Duodenal mucosa (tissue), 2 donors: ENCODE data around the gene GCKR.

Source experiments
- H3K27ac ChIP-seq: one replicate; pipeline ENCODE4 v1.7.0; 2013; ENCODE audit warnings: low read depth, low read length
- H3K27me3 ChIP-seq, 2 donors: one replicate each; pipeline ENCODE4 v1.7.0; 2013; ENCODE audit warnings: low read length in 2 of 2, control low read depth in 1 of 2; ENCODE audit not compliant: insufficient read depth in 2 of 2, control insufficient read depth in 1 of 2
- H3K36me3 ChIP-seq, 2 donors: one replicate each; pipeline ENCODE4 v1.7.0; 2013; ENCODE audit warnings: low read length in 2 of 2, control low read depth in 1 of 2; ENCODE audit not compliant: insufficient read depth in 2 of 2, control insufficient read depth in 1 of 2
- H3K4me1 ChIP-seq, 2 donors: one replicate each; pipeline ENCODE4 v1.7.0; 2013; ENCODE audit warnings: low read length in 2 of 2, control low read depth in 1 of 2; ENCODE audit not compliant: insufficient read depth in 2 of 2, control insufficient read depth in 1 of 2
- H3K4me3 ChIP-seq, 2 donors: one replicate each; pipeline ENCODE4 v1.7.0; 2013; ENCODE audit warnings: low read length in 2 of 2, low read depth in 1 of 2
- H3K9ac ChIP-seq, 2 donors: one replicate each; pipeline ENCODE4 v1.7.0; 2013; ENCODE audit warnings: low read length in 2 of 2, low read depth in 1 of 2
- H3K9me3 ChIP-seq, 2 donors: one replicate each; pipeline ENCODE4 v1.7.0; 2013; ENCODE audit warnings: low read length in 2 of 2, control low read depth in 1 of 2; ENCODE audit not compliant: control insufficient read depth in 1 of 2

The GCKR gene

GRCh38 chr2:27492557-27492956 lies 4.1 kb upstream of the GCKR start:
- H3K27me3 ChIP-seq: peaks cover 17 to 21% of the 10 kb centered on the region in 2 donors
- H3K9ac ChIP-seq: no peak overlapping the region
- H3K4me3 ChIP-seq: no peak overlapping the region
- no peaks in the 10 kb centered on the region for H3K9me3 ChIP-seq
- peaks cover 31 to 38% of the 10 kb centered on the region in 2 donors for H3K4me1 ChIP-seq
- no peak overlapping the region for H3K27ac ChIP-seq
- no peaks in the 10 kb centered on the region for H3K36me3 ChIP-seq

GRCh38 chr2:27493948-27494283 lies 2.7 kb upstream of the GCKR start:
- no peaks in the 10 kb centered on the region for H3K9me3 ChIP-seq
- no peaks in the 10 kb centered on the region for H3K36me3 ChIP-seq
- no peak overlapping the region for H3K27ac ChIP-seq
- H3K4me1 ChIP-seq: peaks cover 28 to 33% of the 10 kb centered on the region in 2 donors
- H3K4me3 ChIP-seq: no peak overlapping the region
- H3K27me3 ChIP-seq: peaks cover 17 to 21% of the 10 kb centered on the region in 2 donors
- H3K9ac ChIP-seq: no peak overlapping the region

- Histone ChIP-seq H3K36me3 (no peaks in the 10 kb centered on the region), H3K4me3 (peak overlapping the region; percentile 60 to 63), H3K27me3 (peaks cover 17 to 21% of the 10 kb centered on the region in 2 donors), H3K27ac (no peak overlapping the region), H3K4me1 (peaks cover 23 to 28% of the 10 kb centered on the region in 2 donors), H3K9me3 (no peaks in the 10 kb centered on the region), H3K9ac (peak overlapping the region in 1 of 2 donors; percentile 29)
These were observed 2.2 kb upstream of the GCKR start for GRCh38 chr2:27494284-27494943.

- Histone ChIP-seq H3K4me1 (peaks cover 21 to 25% of the 10 kb centered on the region in 2 donors), H3K4me3 (peak within 1 kb of the TSS; percentile 60 to 63), H3K27ac (no peak within 1 kb of the TSS), H3K9me3 (no peaks in the 10 kb centered on the region), H3K36me3 (no peaks in the 10 kb centered on the region), H3K9ac (peak within 1 kb of the TSS in 1 of 2 donors; percentile 29), H3K27me3 (peaks cover 17 to 21% of the 10 kb centered on the region in 2 donors)
These were observed 1.6 kb upstream of the GCKR start, which contains the start of gene FNDC4 for GRCh38 chr2:27494944-27495554. FNDC4 (minus strand) TSS chr2:27495200; CDS start chr2:27494679, 521 bp downstream.

GRCh38 chr2:27495840-27496356 lies 741 bp upstream of the GCKR start:
- Histone ChIP-seq H3K9me3 (no peaks in the 10 kb centered on the region), H3K4me1 (peaks cover 19 to 22% of the 10 kb centered on the region in 2 donors), H3K9ac (no peak overlapping the region), H3K4me3 (no peak overlapping the region), H3K36me3 (no peaks in the 10 kb centered on the region), H3K27ac (no peak overlapping the region), H3K27me3 (peaks cover 17 to 21% of the 10 kb centered on the region in 2 donors)

- Histone ChIP-seq H3K4me3 (no peak overlapping the region), H3K9ac (no peak overlapping the region), H3K9me3 (no peaks in the 10 kb centered on the region), H3K4me1 (peaks cover 19 to 22% of the 10 kb centered on the region in 2 donors), H3K27me3 (peaks cover 17 to 21% of the 10 kb centered on the region in 2 donors), H3K36me3 (no peaks in the 10 kb centered on the region), H3K27ac (no peak overlapping the region)
These were observed 619 bp downstream of the GCKR start for GRCh38 chr2:27497288-27497627.

GRCh38 chr2:27498975-27499374 lies 2.3 kb downstream of the GCKR start:
- Histone ChIP-seq H3K27me3 (peaks cover 14 to 18% of the 10 kb centered on the region in 2 donors), H3K9me3 (no peaks in the 10 kb centered on the region), H3K36me3 (no peaks in the 10 kb centered on the region), H3K4me1 (peaks cover 19 to 22% of the 10 kb centered on the region in 2 donors), H3K27ac (no peak overlapping the region), H3K4me3 (no peak overlapping the region), H3K9ac (no peak overlapping the region)

GRCh38 chr2:27501042-27501441 lies 4.4 kb downstream of the GCKR start:
- H3K27me3 ChIP-seq: peaks cover 0 to 4% of the 10 kb centered on the region in 2 donors
- no peaks in the 10 kb centered on the region for H3K36me3 ChIP-seq
- no peak overlapping the region for H3K9ac ChIP-seq
- no peak overlapping the region for H3K27ac ChIP-seq
- H3K9me3 ChIP-seq: no peaks in the 10 kb centered on the region
- H3K4me1 ChIP-seq: peaks cover 12 to 13% of the 10 kb centered on the region in 2 donors
- H3K4me3 ChIP-seq: no peak overlapping the region

- no peaks in the 10 kb centered on the region for H3K27me3 ChIP-seq
- no peaks in the 10 kb centered on the region for H3K36me3 ChIP-seq
- no peaks in the 10 kb centered on the region for H3K9me3 ChIP-seq
- H3K4me1 ChIP-seq: peaks cover 1 to 2% of the 10 kb centered on the region in 2 donors
- no peak overlapping the region for H3K27ac ChIP-seq
- no peak overlapping the region for H3K4me3 ChIP-seq
- H3K9ac ChIP-seq: no peak overlapping the region
These were observed 5.5 kb downstream of the GCKR start for GRCh38 chr2:27502142-27502541.

GRCh38 chr2:27506587-27506986 lies 9.9 kb downstream of the GCKR start:
- Histone ChIP-seq H3K4me1 (no peaks in the 10 kb centered on the region), H3K9me3 (no peaks in the 10 kb centered on the region)

More at GRCh38 chr2:27506587-27506986, 9.9 kb downstream of the GCKR start:
- Histone ChIP-seq H3K9ac (no peak overlapping the region), H3K27me3 (no peaks in the 10 kb centered on the region), H3K27ac (no peak overlapping the region), H3K36me3 (no peaks in the 10 kb centered on the region), H3K4me3 (no peak overlapping the region)
